GM12873 (cell line): ENCODE data around the gene PRRG2.

Source experiments
- TF ChIP-seq, protein P1 (sequence below): IDR thresholded peaks from 2 replicates; pipeline ENCODE4 v1.5.1; 2012; ENCODE audit warnings: low read depth, mild to moderate bottlenecking, moderate library complexity, low read length, control low read depth; ENCODE audit not compliant: insufficient read depth; ENCODE audit errors: missing control alignments

Gene PRRG2

DNA sequence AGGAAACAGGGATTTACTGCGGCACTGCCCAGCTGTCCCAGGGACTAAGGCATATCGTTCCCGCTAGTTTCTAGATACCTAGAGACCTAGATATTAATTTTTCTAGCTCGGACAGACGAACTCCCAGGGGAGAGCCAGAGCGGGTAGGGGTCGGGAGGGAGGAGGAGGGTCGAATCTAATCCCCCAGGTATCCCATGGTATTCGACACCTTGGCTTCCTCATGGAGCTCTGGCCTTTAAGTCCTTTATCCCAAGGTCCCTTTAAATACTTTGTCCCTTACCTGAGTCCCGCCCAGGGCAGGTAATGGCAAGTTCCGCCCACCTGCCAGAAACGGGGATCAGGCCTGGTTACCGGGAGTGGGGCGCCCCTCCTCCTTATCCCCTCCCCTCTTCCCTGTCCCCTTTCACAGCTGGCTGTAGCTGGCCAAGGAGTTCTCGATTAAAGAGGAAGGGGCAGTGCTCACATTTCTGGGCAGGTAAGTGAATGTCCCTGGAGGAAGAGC is at the start of gene PRRG2:
Gene PRRG2 (plus strand): TSS at position 310 of the 502 bp plus-strand sequence. CDS start 1,904 bp downstream, outside the sequence.
- TF ChIP-seq, protein P1, sequence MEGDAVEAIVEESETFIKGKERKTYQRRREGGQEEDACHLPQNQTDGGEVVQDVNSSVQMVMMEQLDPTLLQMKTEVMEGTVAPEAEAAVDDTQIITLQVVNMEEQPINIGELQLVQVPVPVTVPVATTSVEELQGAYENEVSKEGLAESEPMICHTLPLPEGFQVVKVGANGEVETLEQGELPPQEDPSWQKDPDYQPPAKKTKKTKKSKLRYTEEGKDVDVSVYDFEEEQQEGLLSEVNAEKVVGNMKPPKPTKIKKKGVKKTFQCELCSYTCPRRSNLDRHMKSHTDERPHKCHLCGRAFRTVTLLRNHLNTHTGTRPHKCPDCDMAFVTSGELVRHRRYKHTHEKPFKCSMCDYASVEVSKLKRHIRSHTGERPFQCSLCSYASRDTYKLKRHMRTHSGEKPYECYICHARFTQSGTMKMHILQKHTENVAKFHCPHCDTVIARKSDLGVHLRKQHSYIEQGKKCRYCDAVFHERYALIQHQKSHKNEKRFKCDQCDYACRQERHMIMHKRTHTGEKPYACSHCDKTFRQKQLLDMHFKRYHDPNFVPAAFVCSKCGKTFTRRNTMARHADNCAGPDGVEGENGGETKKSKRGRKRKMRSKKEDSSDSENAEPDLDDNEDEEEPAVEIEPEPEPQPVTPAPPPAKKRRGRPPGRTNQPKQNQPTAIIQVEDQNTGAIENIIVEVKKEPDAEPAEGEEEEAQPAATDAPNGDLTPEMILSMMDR: no peak

DNA sequence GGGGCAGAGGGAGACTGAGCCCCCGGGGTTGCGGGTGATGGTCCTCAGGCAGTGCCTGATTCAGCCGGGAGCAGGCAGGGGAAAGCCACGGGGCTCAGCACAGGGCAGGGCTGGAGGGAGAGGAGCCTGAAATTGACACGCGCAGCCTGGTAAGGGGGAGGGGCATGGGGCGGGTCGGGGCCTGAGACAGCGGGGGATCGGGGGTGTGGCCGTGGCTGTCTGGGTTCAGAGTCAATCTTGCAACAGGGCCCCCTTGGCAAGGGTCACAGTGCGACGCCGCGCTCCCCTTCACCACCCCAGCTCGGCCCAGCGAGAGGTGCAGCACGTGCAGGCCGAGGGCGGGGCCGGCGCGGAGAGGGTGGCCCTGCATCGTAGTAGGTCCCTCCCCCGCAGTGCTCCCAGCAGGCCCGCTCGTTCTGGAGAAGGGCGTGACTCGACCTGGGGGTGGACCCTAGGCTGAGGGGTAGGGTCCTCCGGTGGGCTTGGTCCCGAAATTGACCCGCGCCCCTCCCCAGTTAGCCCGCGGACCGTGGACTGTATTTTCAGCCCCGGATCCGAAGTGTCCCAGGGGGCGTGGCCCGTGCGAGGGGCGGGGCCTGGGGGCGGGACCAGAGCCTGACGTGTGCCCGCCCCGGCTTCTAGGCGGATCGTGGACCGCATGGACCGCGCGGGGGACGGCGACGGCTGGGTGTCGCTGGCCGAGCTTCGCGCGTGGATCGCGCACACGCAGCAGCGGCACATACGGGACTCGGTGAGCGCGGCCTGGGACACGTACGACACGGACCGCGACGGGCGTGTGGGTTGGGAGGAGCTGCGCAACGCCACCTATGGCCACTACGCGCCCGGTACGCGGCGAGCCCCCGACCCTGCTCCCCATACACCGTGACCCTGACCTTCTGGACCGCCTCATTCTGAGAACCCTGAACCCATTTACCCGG is 47.3 kb upstream of the PRRG2 start:
- TF ChIP-seq, protein P1: peak; percentile 55

DNA sequence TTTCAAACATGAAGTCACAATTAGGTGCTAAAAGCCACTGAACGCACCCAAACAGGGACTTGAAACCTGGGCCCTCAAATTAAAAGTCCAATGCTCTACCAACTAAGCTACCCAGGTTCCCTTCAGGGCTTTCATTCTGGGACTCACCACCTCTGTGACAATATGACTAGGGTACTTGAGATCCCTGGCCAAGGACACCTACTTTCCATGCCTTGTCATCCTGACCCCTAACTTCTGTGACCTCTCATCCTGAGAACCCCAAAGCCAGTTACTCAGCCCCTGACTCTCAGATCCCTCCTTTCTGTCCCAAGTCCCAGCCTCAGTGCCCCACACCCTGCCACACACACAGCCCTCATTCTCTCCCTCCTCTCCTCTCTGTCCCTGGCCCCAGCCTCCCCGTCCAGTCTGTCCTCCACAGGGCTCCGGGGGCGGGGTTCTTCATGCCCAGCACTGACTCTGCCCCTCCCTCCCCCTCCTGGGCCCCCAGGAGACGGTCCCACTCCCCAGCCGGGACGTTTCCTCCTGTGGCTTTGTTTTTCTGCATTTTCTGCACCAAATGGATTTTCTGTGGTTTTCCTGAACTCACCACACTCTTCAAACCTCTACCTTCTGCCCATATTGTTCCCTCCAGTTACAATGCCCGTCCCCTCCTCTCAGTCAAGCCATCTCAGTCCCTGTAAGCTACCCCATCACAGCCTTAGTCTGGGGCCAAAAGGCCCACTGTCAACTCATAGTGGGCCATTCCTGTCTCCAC is 46.3 kb upstream of the PRRG2 start:
- TF ChIP-seq, protein P1: no peak

DNA sequence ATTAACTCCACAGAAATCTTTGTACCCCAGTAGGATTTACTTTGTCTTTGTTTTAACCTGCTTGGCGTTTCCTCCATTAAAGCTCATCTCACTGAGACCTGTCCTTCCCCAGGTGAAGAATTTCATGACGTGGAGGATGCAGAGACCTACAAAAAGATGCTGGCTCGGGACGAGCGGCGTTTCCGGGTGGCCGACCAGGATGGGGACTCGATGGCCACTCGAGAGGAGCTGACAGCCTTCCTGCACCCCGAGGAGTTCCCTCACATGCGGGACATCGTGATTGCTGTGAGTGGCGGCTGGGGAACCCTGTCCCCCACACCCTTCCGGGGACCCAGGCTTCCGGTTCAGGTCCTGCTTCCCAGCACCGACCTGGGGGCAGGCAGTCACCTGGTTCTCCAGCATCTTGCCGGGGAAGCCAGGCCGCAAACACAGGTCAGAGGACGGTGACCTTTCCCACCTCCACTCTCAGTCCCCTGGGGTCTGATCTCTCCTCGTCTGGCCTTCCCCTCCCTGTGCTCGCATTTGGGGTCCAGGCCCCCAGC is 44.1 kb upstream of the PRRG2 start:
- TF ChIP-seq, protein P1: no peak

DNA sequence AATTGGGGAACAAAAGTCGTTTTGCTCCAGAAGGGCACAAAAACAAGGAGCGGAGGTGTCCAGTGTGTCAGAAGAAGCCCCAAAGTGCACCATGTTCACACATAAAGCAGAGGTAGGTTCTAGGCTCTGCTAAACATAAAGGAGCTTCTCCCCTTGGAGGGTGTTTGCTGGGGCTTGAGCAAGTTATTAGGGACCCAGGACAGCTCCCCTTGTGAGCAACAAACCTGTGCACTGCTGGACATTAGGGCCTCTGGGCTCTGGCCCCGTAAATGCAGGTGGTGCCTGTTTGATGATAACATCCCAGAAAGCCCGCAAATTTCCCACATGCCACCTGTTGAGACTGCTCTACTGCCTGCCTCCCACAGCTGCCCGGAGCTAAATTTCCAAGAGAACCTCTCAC is 42.5 kb upstream of the PRRG2 start:
- TF ChIP-seq, protein P1: no peak

DNA sequence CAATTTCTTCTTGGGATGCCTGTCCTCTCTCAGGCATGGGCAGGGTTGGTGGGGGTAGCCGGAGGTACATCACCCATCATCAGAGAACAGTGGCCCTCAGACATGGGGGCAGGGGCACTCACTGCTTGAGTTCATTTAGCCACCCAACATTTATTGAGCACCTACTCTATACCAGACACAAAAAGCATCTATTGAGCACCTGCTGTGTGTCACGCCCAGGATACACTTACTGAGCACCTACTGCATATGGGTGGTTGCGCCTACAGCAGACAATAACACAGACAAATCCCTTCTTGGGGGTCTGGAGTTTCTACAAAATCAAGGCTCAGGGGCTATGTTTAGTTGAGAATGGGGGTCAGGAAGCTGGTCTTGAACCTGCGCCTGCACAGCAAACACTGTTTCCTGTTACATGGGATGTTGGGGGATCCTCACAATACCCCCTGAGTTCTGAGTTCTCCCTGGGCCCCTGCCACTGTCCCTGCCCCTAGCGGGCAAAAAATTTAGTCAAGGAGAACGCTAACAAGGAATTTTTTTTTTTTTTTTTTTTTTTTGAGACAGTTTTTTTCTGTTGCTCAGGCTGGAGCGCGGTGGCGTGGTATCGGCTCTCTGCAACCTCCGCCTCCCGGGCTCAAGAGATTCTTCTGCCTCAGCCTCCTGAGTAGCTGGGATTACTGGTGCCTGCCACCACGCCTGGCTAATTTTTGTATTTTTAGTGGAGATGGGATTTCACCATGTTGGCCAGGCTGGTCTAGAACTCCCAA is 41.7 kb upstream of the PRRG2 start:
- TF ChIP-seq, protein P1: no peak
